ENCODE data around the gene PTEN. TPM values are rescaled to one million over a fixed set of nuclear protein-coding genes. Genes with fewer than 3 reads are reported as not detected.

Gene PTEN
- total RNA-seq, 4 donors from 2014 or later, result 27.9 to 131 (median 68.1) TPM

- no peak for TF ChIP-seq POLR2A (IDR thresholded peaks at IDR 0.05)
- TF ChIP-seq CTCF (IDR thresholded peaks at IDR 0.05), result no peak
- H3K9me3 ChIP-seq, result no peaks in the 10 kb centered on the region
- peaks cover 0 to 11% (median 4%) of the 10 kb centered on the region in 3 donors for H3K4me1 ChIP-seq
- no peaks in the 10 kb centered on the region for H3K27me3 ChIP-seq
- H3K36me3 ChIP-seq, result peaks cover 0 to 62% (median 0%) of the 10 kb centered on the region in 3 donors
- H3K27ac ChIP-seq, result no peak overlapping the region
- no peak for DNase-seq
- no peak overlapping the region for H3K4me3 ChIP-seq
- intact Hi-C loops (cut with DNase I), result no loop called here
- WGBS, 2 donors, result 50 to 67% methylated on average over 1 of the region's 1 CpG
These were observed 79.6 kb downstream of the PTEN start for GRCh38 chr10:87942884-87943527.

- H3K4me1 ChIP-seq, result peaks cover 0 to 11% (median 6%) of the 10 kb centered on the region in 3 donors
- no peaks in the 10 kb centered on the region for H3K27me3 ChIP-seq
- DNase-seq, result no peak
- 79 to 83% methylated on average over 6 of the region's 6 CpGs for WGBS, 2 donors
- no peak overlapping the region for H3K4me3 ChIP-seq
- H3K9me3 ChIP-seq, result no peaks in the 10 kb centered on the region
- H3K27ac ChIP-seq, result no peak overlapping the region
- H3K36me3 ChIP-seq, result peaks cover 0 to 60% (median 0%) of the 10 kb centered on the region in 3 donors
- intact Hi-C loops (cut with DNase I), result no loop called here
- no peak for TF ChIP-seq CTCF (IDR thresholded peaks at IDR 0.05)
- TF ChIP-seq POLR2A (IDR thresholded peaks at IDR 0.05), result no peak
These were observed 82.6 kb downstream of the PTEN start for GRCh38 chr10:87945984-87946383.

- peaks cover 0 to 11% (median 6%) of the 10 kb centered on the region in 3 donors for H3K4me1 ChIP-seq
- no peak for TF ChIP-seq CTCF (IDR thresholded peaks at IDR 0.05)
- TF ChIP-seq POLR2A (IDR thresholded peaks at IDR 0.05), result no peak
- peaks cover 3 to 55% (median 5%) of the 10 kb centered on the region in 3 donors for H3K36me3 ChIP-seq
- H3K27ac ChIP-seq, result no peak overlapping the region
- no peaks in the 10 kb centered on the region for H3K9me3 ChIP-seq
- no peak overlapping the region for H3K4me3 ChIP-seq
- no peaks in the 10 kb centered on the region for H3K27me3 ChIP-seq
- intact Hi-C loops (cut with DNase I), result no loop called here
- WGBS, 2 donors, result 44 to 47% methylated on average over 2 of the region's 2 CpGs
- DNase-seq, result no peak
These were observed 89.2 kb downstream of the PTEN start for GRCh38 chr10:87952612-87953011.

- Histone ChIP-seq H3K36me3 (peaks cover 3 to 61% (median 5%) of the 10 kb centered on the region in 3 donors), H3K4me1 (peaks cover 0 to 8% (median under 1%) of the 10 kb centered on the region in 3 donors), H3K4me3 (no peak overlapping the region), H3K27ac (no peak overlapping the region), H3K27me3 (no peaks in the 10 kb centered on the region), H3K9me3 (no peaks in the 10 kb centered on the region)
- no peak for DNase-seq
- no peak for TF ChIP-seq POLR2A (IDR thresholded peaks at IDR 0.05)
- TF ChIP-seq CTCF (IDR thresholded peaks at IDR 0.05), result no peak
- intact Hi-C loops (cut with DNase I), result no loop called here
These were observed 92.6 kb downstream of the PTEN start for GRCh38 chr10:87956055-87956454.

GRCh38 chr10:87957702-87958101 lies 94.3 kb downstream of the PTEN start:
- no peaks in the 10 kb centered on the region for H3K9me3 ChIP-seq
- H3K36me3 ChIP-seq, result peaks cover 0 to 64% (median 3%) of the 10 kb centered on the region in 3 donors
- intact Hi-C loops (cut with DNase I), result no loop called here

More at GRCh38 chr10:87957702-87958101, 94.3 kb downstream of the PTEN start:
- DNase-seq, result no peak
- no peak for TF ChIP-seq CTCF (IDR thresholded peaks at IDR 0.05)
- no peak for TF ChIP-seq POLR2A (IDR thresholded peaks at IDR 0.05)
- Histone ChIP-seq H3K4me3 (no peak overlapping the region), H3K4me1 (peaks cover 0 to 18% (median 3%) of the 10 kb centered on the region in 3 donors), H3K27me3 (no peaks in the 10 kb centered on the region), H3K27ac (no peak overlapping the region)
- 80 to 82% methylated on average over 5 of the region's 5 CpGs for WGBS, 2 donors

Measured in esophagus squamous epithelium (tissue), 5 donors.